HTR-8/SVneo (cell line): ENCODE measurements around the gene FOXE3.

ENCODE experiments used
- DNase-seq: peaks from one replicate; pipeline ENCODE4 v3.0.0; 2011; ENCODE audit warnings: low spot score, mixed read lengths; ENCODE audit not compliant: insufficient read length
- FAIRE-seq: peaks from 2 replicates; lab custom pipeline; 2011; peaks lifted over from hg19 to GRCh38; lab: Jason Lieb, UNC

Gene FOXE3

DNA sequence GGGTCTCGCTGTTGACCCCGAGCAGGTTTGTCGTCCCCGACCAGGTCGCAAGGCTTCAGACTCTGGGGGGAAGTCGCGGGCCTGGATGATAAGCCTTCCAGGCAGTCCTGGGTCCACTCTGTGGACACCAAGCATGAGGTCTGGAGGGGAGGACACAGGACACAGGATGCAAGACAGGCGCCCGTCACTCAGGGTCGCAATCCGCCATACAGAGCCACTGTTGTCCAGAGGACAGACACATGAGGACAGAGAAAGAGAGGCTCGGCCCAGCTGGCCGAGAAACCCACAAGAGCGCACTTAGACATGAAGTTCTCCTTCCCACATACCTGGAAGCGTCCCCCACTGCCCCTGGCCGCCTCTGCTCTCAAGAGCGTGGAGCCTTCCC, 16.9 kb downstream of the FOXE3 start:
- FAIRE-seq (no peak), DNase-seq (no peak)

GRCh38 chr1:47433477-47434050, 17.5 kb downstream of the FOXE3 start:
- FAIRE-seq (no peak), DNase-seq (no peak)

- FAIRE-seq: no peak
Measured at GRCh38 chr1:47434051-47434842, 18.2 kb downstream of the FOXE3 start.

DNA sequence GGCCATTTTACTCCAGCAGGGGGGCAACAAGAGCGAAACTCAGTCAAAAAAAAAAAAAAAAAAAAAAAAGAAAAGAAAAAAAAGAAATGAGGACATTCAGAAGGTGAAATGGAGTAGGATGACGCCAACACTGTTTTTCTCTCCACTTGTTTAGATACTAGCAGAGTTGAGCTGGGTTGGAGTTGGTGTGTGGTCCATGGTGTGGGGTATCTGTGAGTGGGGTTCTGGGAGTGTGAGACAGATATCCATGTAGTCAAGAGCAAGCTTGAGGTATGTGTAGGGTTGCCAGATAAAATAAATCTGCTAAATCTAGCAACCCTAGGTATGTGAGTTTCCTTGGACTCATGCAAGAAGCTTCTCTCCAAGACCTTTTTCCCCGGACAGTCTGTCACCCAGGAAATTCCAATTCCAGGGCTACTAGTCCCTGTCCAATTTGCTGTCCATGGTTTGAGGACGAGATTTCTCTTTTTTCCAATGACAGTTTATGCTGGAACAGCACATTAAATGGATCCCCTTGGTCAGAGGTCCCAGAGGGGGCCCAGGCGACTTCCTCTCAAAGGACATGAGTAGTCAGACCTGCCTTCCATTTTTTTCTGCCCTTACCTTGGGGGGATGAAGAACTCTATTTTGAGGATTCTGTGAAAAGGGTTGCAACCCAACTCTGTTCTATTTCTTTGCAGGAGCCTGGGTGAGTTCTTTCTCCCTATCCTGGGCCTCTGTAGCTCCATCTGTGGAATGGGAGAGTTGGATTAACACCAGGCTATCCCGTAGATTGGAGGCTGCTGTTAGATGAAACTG, 19.6 kb downstream of the FOXE3 start:
- FAIRE-seq (no peak), DNase-seq (no peak)

More at GRCh38 chr1:47434051-47434842, 18.2 kb downstream of the FOXE3 start:
- DNase-seq: no peak

DNA sequence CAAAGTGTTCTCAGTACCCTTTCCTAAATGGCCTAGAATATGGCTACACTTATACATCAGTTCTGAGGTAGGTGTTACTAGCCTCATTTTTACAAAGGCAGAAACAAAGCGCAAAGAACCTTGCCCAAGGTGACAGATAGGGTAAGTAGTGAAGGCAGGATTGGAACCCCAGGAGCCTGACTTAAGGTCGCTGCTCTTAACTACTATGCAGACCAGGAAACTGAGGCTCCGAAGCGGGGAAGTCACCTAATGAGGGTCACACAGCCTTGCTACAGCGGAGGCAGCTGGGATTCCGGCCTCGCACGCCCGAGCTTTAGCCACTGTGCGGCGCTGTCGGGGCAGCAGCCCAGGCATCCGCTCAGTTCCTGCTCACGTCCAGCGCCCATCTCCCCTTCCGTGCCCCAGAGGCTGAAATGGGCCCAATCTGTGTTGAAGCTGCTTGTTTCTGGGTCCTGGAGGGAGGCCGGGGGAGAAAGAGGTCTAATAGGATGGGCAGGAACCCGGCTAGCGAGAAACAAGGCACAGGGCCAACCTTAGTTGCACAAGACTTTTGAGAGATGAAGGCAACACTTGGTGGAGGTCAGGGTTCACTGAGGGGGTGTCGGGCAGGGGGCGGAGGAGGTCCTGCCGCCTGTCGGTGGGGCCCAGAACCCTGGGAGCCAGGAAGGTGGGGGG, 20.4 kb downstream of the FOXE3 start:
- DNase-seq (peak; percentile 84), FAIRE-seq (peak; percentile 13)

GRCh38 chr1:47436979-47437446, 20.9 kb downstream of the FOXE3 start:
- DNase-seq (peak; percentile 27), FAIRE-seq (no peak)

- FAIRE-seq (peak; percentile 77), DNase-seq (peak; percentile 83)
Measured at GRCh38 chr1:47437447-47438164, 21.5 kb downstream of the FOXE3 start, which contains the start of gene FOXD2. Gene FOXD2, plus strand, starts transcription at chr1:47438044. Its CDS starts 92 bp downstream, at chr1:47438136.

DNA sequence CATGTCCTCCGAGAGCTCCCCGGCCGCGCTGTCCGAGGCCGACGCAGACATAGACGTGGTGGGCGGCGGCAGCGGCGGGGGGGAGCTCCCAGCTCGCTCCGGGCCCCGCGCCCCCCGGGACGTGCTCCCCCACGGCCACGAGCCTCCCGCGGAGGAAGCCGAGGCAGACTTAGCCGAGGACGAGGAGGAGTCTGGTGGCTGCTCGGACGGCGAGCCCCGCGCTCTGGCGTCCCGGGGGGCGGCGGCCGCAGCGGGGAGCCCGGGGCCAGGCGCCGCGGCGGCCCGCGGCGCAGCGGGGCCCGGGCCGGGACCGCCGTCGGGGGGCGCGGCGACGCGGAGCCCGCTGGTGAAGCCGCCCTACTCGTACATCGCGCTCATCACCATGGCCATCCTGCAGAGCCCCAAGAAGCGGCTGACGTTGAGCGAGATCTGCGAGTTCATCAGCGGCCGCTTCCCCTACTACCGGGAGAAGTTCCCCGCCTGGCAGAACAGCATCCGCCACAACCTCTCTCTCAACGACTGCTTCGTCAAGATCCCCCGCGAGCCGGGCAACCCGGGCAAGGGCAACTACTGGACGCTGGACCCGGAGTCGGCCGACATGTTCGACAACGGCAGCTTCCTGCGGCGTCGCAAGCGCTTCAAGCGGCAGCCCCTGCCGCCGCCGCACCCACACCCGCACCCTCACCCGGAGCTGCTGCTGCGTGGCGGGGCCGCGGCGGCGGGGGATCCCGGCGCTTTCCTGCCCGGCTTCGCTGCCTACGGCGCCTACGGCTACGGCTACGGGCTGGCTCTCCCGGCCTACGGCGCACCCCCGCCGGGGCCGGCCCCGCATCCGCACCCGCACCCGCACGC, 22.3 kb downstream of the FOXE3 start:
- DNase-seq (no peak), FAIRE-seq (peak; percentile 70)

- FAIRE-seq (no peak), DNase-seq (no peak)
Measured at GRCh38 chr1:47439017-47439818, 23.1 kb downstream of the FOXE3 start.

DNA sequence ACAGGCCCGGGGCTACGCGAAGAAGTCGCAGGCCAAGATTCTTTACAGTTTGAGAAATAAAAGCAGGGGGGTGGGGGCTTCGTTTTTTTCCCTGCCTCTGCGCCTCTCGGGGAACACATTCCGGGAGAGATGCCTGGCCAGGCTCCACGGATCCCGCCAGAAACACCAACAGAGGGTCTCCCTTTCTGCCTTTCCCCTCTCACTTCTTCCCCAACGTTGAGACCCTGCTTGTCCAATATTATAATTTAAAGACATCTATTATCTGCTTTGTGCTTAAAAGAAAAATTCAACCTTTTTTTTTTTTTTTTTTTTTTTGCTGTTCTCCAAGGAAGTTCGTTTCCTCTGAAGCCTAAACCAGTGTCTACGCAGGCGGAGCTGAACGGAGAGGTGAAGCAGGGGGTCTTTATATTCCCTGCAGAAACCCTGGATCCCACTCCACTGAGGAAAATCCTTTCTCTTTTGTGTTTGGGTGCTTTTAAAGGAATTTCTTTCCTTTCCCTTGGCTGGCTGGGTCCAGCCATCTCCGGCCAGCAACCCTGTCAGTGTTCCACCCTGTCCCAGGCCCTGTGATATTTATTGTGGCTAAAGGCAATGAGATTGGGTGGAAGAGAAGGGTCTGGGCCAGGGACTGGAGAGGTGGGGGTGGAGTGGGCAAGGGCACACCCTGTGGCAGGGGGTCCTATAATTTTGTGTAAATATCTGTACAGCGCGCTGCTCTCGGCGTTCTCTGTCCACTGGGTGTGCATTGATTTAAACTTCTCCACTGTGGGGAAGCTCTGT, 23.9 kb downstream of the FOXE3 start:
- FAIRE-seq (no peak), DNase-seq (no peak)

GRCh38 chr1:47440599-47441081, 24.6 kb downstream of the FOXE3 start:
- DNase-seq (no peak), FAIRE-seq (no peak)

DNA sequence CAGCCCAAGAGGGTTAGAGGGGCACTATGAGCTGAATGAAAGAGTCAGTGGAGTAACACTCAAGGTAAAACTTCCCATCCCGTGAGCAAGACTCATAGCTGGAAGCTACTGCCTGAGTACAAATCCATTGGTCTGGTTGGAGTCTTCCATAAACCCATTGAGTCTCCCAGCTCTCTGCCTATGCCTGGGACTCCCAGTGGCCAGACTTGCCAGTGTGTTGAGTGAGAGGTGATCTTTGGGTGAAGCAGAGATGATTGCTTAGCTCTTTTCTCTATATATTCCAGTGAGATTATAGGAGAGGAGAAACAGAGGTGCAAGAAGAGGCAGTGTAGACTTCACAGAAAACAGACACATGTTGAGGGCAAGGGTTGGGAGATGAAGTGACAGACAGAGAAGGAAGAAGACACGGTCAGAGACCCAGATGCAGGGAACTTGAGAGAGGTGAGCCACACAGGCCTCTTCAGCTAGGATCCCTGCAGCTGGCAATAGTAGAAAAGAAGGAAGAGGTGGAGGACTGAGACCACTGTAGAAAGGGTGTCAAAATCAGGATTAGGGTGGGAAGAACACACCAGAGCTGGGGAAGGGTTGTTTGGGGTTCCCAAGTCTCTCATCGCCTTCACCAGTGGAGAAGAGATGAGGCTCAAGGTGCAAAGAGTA, 25.5 kb downstream of the FOXE3 start:
- no peak for DNase-seq
- no peak for FAIRE-seq

DNA sequence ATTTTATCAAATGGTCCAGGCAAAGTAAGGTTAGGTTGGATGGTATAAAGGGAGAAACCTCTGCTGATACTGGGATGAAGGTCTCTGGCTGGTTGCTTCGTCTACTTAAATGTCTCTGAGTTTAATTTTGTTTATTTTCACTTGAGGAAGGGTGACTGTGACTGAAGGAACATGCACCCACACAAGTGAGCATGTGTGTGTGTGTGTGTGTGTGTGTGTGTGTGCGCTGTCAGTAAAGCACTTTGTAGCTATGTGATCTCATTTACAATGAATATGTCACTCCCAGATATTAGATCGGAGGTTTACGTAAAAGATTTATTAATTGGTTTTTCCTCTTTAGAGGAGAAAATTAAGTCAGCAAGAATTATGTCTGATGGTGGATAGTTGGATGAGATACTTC, 26.1 kb downstream of the FOXE3 start:
- DNase-seq (no peak), FAIRE-seq (no peak)

DNA sequence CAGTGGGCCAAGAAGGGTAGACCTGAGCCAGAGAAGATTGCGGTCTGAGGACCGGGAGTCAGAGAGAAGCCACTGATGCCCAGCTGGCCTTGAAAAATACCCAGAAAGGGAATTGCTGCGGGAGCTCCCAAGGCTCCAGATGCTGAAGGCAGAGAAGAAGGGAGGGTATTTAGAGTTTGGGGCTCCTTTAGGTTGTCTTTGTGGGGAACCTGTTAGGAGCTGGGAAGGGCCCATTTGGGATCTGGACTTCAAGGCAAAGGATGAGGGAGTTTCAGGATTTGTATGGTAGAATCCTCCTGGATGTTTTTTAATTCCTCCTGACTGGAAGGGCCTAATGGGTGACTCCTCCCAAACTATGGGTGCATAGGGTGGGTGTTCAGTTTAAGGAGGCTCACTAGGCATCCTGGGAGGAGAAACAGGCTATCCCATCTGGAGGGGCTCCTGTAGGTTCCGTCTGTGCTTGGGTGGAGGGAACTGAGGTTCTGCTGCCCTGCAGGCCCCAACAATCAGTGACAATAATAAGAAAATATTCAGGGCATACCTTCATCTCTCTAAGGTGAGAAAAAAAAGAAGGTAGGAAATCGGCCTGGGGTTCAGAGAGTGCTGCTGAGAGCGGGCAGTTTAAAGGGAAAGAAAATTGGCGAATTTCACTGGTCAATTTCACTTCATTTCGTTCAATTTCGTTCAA, 26.9 kb downstream of the FOXE3 start:
- FAIRE-seq (no peak), DNase-seq (no peak)

DNA sequence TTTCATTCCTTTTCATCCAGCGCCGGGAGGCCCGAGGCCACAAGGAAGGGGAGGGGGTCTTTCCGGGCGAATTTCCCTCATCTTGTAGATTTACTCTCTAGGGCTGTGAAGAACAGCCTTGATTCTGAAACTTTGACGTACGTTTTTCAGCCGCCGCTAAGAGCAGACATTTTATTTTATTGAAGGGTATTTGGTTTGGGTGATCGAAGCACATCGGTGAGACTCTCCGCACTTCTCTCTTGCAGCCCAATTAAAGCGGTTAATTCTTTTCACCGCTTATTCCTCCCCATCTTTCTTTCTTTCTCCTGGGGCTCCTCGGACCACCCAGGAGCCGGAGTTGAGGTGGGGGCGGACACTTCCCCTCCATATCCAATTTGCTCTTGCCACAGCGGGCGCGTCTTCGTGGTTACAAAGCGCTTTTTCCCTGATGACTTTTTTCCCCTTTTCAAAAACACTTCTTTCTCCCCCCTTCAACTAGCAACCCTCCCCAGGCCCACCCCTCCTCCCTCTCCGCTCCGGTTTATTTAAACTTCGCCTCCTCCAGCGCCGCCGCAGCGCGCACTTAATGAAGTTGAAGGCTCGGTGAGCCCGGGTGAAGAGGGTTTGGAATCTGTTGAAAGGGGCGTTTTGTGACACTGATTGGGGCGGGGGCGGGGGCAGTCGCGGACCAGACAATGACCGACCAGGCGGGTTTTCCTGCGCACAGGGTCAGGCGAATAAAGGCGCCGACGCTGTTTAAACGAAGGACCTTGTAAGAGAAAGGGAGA, 27.6 kb downstream of the FOXE3 start:
- DNase-seq (no peak), FAIRE-seq (no peak)

DNA sequence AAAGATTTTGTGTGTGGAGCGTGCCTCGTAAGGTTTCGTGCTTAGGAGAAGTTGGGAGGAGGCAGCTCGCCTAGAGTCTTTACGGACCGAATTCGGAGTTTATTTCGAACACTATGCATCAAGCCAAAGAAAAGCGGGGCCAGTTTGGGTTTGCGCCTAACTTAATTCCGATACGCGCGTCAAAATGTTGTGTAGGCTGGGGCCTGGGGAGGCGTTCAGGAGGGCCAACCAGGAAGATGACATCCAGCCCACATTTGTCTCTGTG, 28.1 kb downstream of the FOXE3 start:
- FAIRE-seq: no peak
- DNase-seq: no peak
